NK-92 (cell line): ENCODE results near the gene PSMA6.
"Not testable (repeated sequence)": the region's sequence is repeated elsewhere in the genome, so short reads cannot be mapped to it uniquely, and the experiment has no call there.

Source experiments
- DNase-seq: peaks from one replicate; lab custom pipeline; 2025; ENCODE audit not compliant: unreplicated experiment; lab: John Stamatoyannopoulos, UW

The PSMA6 gene

GRCh38 chr14:35284506-35284905 lies 7.7 kb upstream of the PSMA6 start:
- no peak for DNase-seq

GRCh38 chr14:35285168-35286002 lies 6.8 kb upstream of the PSMA6 start:
- no peak for DNase-seq

GRCh38 chr14:35286003-35286600 lies 6.1 kb upstream of the PSMA6 start:
- no peak for DNase-seq

GRCh38 chr14:35286707-35287106 lies 5.5 kb upstream of the PSMA6 start:
- DNase-seq, result no peak

- DNase-seq, result no peak
These were observed 4.7 kb upstream of the PSMA6 start for GRCh38 chr14:35287431-35288013.

- DNase-seq, result no peak
These were observed 2.6 kb upstream of the PSMA6 start for GRCh38 chr14:35289623-35290022.

- DNase-seq, result no peak
These were observed 784 bp downstream of the PSMA6 start for GRCh38 chr14:35292770-35293561.

- no peak for DNase-seq
These were observed 3.6 kb downstream of the PSMA6 start for GRCh38 chr14:35295845-35296161.

GRCh38 chr14:35296545-35296944 lies 4.4 kb downstream of the PSMA6 start:
- no peak for DNase-seq

- no peak for DNase-seq
These were observed 5.5 kb downstream of the PSMA6 start for GRCh38 chr14:35297706-35298105.

- no peak for DNase-seq
These were observed 6.2 kb downstream of the PSMA6 start for GRCh38 chr14:35298351-35298750.

GRCh38 chr14:35299708-35300107 lies 7.5 kb downstream of the PSMA6 start:
- no peak for DNase-seq

- DNase-seq, result no peak
These were observed 8.0 kb downstream of the PSMA6 start for GRCh38 chr14:35300228-35300627.

- DNase-seq, result not testable (repeated sequence)
These were observed 9.2 kb downstream of the PSMA6 start for GRCh38 chr14:35301334-35301733.

- DNase-seq, result no peak
These were observed 9.8 kb downstream of the PSMA6 start for GRCh38 chr14:35301735-35302528.

- no peak for DNase-seq
These were observed 11.2 kb downstream of the PSMA6 start for GRCh38 chr14:35303149-35303935.

GRCh38 chr14:35304812-35305462 lies 12.8 kb downstream of the PSMA6 start:
- no peak for DNase-seq

GRCh38 chr14:35305633-35306032 lies 13.5 kb downstream of the PSMA6 start:
- DNase-seq, result no peak

- no peak for DNase-seq
These were observed 13.9 kb downstream of the PSMA6 start for GRCh38 chr14:35306114-35306513.

GRCh38 chr14:35317820-35318219 lies 25.6 kb downstream of the PSMA6 start:
- no peak for DNase-seq
